ENCODE data around the gene HOXC4. TPM values are rescaled to one million over a fixed set of nuclear protein-coding genes. Genes with fewer than 3 reads are reported as not detected.

HOXC4 gene
- total and polyA plus RNA-seq, 2 donors = 0.19 to 0.37 TPM

- WGBS = 45% methylated on average over 23 of the region's 23 CpGs
- Histone ChIP-seq H3K4me3 (ENCODE audit: low read length in 2 of 2) (no peak overlapping the region), H3K4me1 (ENCODE audit: control insufficient read depth in 2 of 2, insufficient read depth in 2 of 2, low read length in 2 of 2) (peaks cover 3 to 23% of the 10 kb centered on the region in 2 donors), H3K9me3 (ENCODE audit: control insufficient read depth in 2 of 2, insufficient read depth in 1 of 2, low read length in 1 of 2) (peaks cover 0 to 16% of the 10 kb centered on the region in 2 donors), H3K27ac (ENCODE audit: low read depth in 1 of 2, low read length in 1 of 2) (peak overlapping the region in 1 of 2 donors; percentile 45), H3K27me3 (ENCODE audit: control insufficient read depth in 2 of 2, insufficient read depth in 1 of 2, low read length in 1 of 2) (peaks cover 92 to 100% of the 10 kb centered on the region in 2 donors), H3K36me3 (ENCODE audit: control insufficient read depth in 2 of 2, insufficient read depth in 2 of 2, low read length in 1 of 2) (no peaks in the 10 kb centered on the region)
- DNase-seq (ENCODE audit: low read depth in 6 of 9, low spot score in 9 of 9) = no peak
Measured at GRCh38 chr12:54020591-54021405, 32.8 kb upstream of the HOXC4 start.

- H3K36me3 ChIP-seq (ENCODE audit: control insufficient read depth in 2 of 2, insufficient read depth in 2 of 2, low read length in 1 of 2) = no peaks in the 10 kb centered on the region
- peaks cover 3 to 23% of the 10 kb centered on the region in 2 donors for H3K4me1 ChIP-seq (ENCODE audit: control insufficient read depth in 2 of 2, insufficient read depth in 2 of 2, low read length in 2 of 2)
- peak in 1 of 9 donors; percentile 30 for DNase-seq (ENCODE audit: low read depth in 6 of 9, low spot score in 9 of 9)
- no peak overlapping the region for H3K4me3 ChIP-seq (ENCODE audit: low read length in 2 of 2)
- WGBS = 27% methylated on average over 16 of the region's 16 CpGs
- peak overlapping the region in 1 of 2 donors; percentile 45 for H3K27ac ChIP-seq (ENCODE audit: low read depth in 1 of 2, low read length in 1 of 2)
- H3K27me3 ChIP-seq (ENCODE audit: control insufficient read depth in 2 of 2, insufficient read depth in 1 of 2, low read length in 1 of 2) = peaks cover 92 to 100% of the 10 kb centered on the region in 2 donors
- H3K9me3 ChIP-seq (ENCODE audit: control insufficient read depth in 2 of 2, insufficient read depth in 1 of 2, low read length in 1 of 2) = peaks cover 0 to 16% of the 10 kb centered on the region in 2 donors
Measured at GRCh38 chr12:54021432-54022013, 32.1 kb upstream of the HOXC4 start.

- no peaks in the 10 kb centered on the region for H3K36me3 ChIP-seq (ENCODE audit: control insufficient read depth in 2 of 2, insufficient read depth in 2 of 2, low read length in 1 of 2)
- no peak overlapping the region for H3K27ac ChIP-seq (ENCODE audit: low read depth in 1 of 2, low read length in 1 of 2)
- peaks cover 1 to 13% of the 10 kb centered on the region in 2 donors for H3K4me1 ChIP-seq (ENCODE audit: control insufficient read depth in 2 of 2, insufficient read depth in 2 of 2, low read length in 2 of 2)
- peaks cover 89 to 100% of the 10 kb centered on the region in 2 donors for H3K27me3 ChIP-seq (ENCODE audit: control insufficient read depth in 2 of 2, insufficient read depth in 1 of 2, low read length in 1 of 2)
- no peak for DNase-seq (ENCODE audit: low read depth in 6 of 9, low spot score in 9 of 9)
- peaks cover 0 to 7% of the 10 kb centered on the region in 2 donors for H3K9me3 ChIP-seq (ENCODE audit: control insufficient read depth in 2 of 2, insufficient read depth in 1 of 2, low read length in 1 of 2)
- H3K4me3 ChIP-seq (ENCODE audit: low read length in 2 of 2) = no peak overlapping the region
- WGBS = 37% methylated on average over 8 of the region's 8 CpGs
Measured at GRCh38 chr12:54022960-54023884, 30.4 kb upstream of the HOXC4 start.

- H3K4me1 ChIP-seq (ENCODE audit: control insufficient read depth in 2 of 2, insufficient read depth in 2 of 2, low read length in 2 of 2) = peaks cover 0 to 6% of the 10 kb centered on the region in 2 donors
- no peak overlapping the region for H3K27ac ChIP-seq (ENCODE audit: low read depth in 1 of 2, low read length in 1 of 2)
- H3K4me3 ChIP-seq (ENCODE audit: low read length in 2 of 2) = no peak overlapping the region
- 32% methylated on average over 17 of the region's 17 CpGs for WGBS
- no peak for DNase-seq (ENCODE audit: low read depth in 6 of 9, low spot score in 9 of 9)
- H3K36me3 ChIP-seq (ENCODE audit: control insufficient read depth in 2 of 2, insufficient read depth in 2 of 2, low read length in 1 of 2) = no peaks in the 10 kb centered on the region
- H3K9me3 ChIP-seq (ENCODE audit: control insufficient read depth in 2 of 2, insufficient read depth in 1 of 2, low read length in 1 of 2) = peaks cover 0 to 6% of the 10 kb centered on the region in 2 donors
- peaks cover 89 to 100% of the 10 kb centered on the region in 2 donors for H3K27me3 ChIP-seq (ENCODE audit: control insufficient read depth in 2 of 2, insufficient read depth in 1 of 2, low read length in 1 of 2)
Measured at GRCh38 chr12:54024127-54024526, 29.5 kb upstream of the HOXC4 start.

- WGBS = 57% methylated on average over 5 of the region's 5 CpGs
- peaks cover 87 to 100% of the 10 kb centered on the region in 2 donors for H3K27me3 ChIP-seq (ENCODE audit: control insufficient read depth in 2 of 2, insufficient read depth in 1 of 2, low read length in 1 of 2)
- DNase-seq (ENCODE audit: low read depth in 6 of 9, low spot score in 9 of 9) = no peak
- no peaks in the 10 kb centered on the region for H3K36me3 ChIP-seq (ENCODE audit: control insufficient read depth in 2 of 2, insufficient read depth in 2 of 2, low read length in 1 of 2)
- peaks cover 0 to 3% of the 10 kb centered on the region in 2 donors for H3K4me1 ChIP-seq (ENCODE audit: control insufficient read depth in 2 of 2, insufficient read depth in 2 of 2, low read length in 2 of 2)
- peaks cover 0 to 6% of the 10 kb centered on the region in 2 donors for H3K9me3 ChIP-seq (ENCODE audit: control insufficient read depth in 2 of 2, insufficient read depth in 1 of 2, low read length in 1 of 2)
- H3K4me3 ChIP-seq (ENCODE audit: low read length in 2 of 2) = no peak overlapping the region
- no peak overlapping the region for H3K27ac ChIP-seq (ENCODE audit: low read depth in 1 of 2, low read length in 1 of 2)
Measured at GRCh38 chr12:54024581-54025305, 28.9 kb upstream of the HOXC4 start.

GRCh38 chr12:54025499-54026405 is 27.9 kb upstream of the HOXC4 start:
- H3K36me3 ChIP-seq (ENCODE audit: control insufficient read depth in 2 of 2, insufficient read depth in 2 of 2, low read length in 1 of 2) = no peaks in the 10 kb centered on the region
- H3K9me3 ChIP-seq (ENCODE audit: control insufficient read depth in 2 of 2, insufficient read depth in 1 of 2, low read length in 1 of 2) = peaks cover 0 to 6% of the 10 kb centered on the region in 2 donors
- WGBS = 36% methylated on average over 7 of the region's 7 CpGs
- H3K4me3 ChIP-seq (ENCODE audit: low read length in 2 of 2) = no peak overlapping the region
- no peaks in the 10 kb centered on the region for H3K4me1 ChIP-seq (ENCODE audit: control insufficient read depth in 2 of 2, insufficient read depth in 2 of 2, low read length in 2 of 2)
- no peak overlapping the region for H3K27ac ChIP-seq (ENCODE audit: low read depth in 1 of 2, low read length in 1 of 2)
- DNase-seq (ENCODE audit: low read depth in 6 of 9, low spot score in 9 of 9) = no peak
- H3K27me3 ChIP-seq (ENCODE audit: control insufficient read depth in 2 of 2, insufficient read depth in 1 of 2, low read length in 1 of 2) = peaks cover 83 to 100% of the 10 kb centered on the region in 2 donors

- H3K27me3 ChIP-seq (ENCODE audit: control insufficient read depth in 2 of 2, insufficient read depth in 1 of 2, low read length in 1 of 2) = peaks cover 83 to 100% of the 10 kb centered on the region in 2 donors
- no peaks in the 10 kb centered on the region for H3K9me3 ChIP-seq (ENCODE audit: control insufficient read depth in 2 of 2, insufficient read depth in 1 of 2, low read length in 1 of 2)
- WGBS = 12% methylated on average over 22 of the region's 22 CpGs
Measured at GRCh38 chr12:54026640-54027441, 26.8 kb upstream of the HOXC4 start.

More at GRCh38 chr12:54026640-54027441, 26.8 kb upstream of the HOXC4 start:
- no peaks in the 10 kb centered on the region for H3K36me3 ChIP-seq (ENCODE audit: control insufficient read depth in 2 of 2, insufficient read depth in 2 of 2, low read length in 1 of 2)
- H3K4me1 ChIP-seq (ENCODE audit: control insufficient read depth in 2 of 2, insufficient read depth in 2 of 2, low read length in 2 of 2) = no peaks in the 10 kb centered on the region
- H3K4me3 ChIP-seq (ENCODE audit: low read length in 2 of 2) = no peak overlapping the region
- H3K27ac ChIP-seq (ENCODE audit: low read depth in 1 of 2, low read length in 1 of 2) = no peak overlapping the region
- no peak for DNase-seq (ENCODE audit: low read depth in 6 of 9, low spot score in 9 of 9)
